ENCODE data around the gene YPEL1.

- TF ChIP-seq POLR2A (IDR thresholded peaks at IDR 0.05; ENCODE audit: low read depth, low read length) (no peak), POLR2AphosphoS5 (IDR thresholded peaks at IDR 0.05; ENCODE audit: low read depth, low read length) (no peak), TAF1 (IDR thresholded peaks at IDR 0.05; ENCODE audit: low read depth, low read length) (no peak), SPI1 (IDR thresholded peaks at IDR 0.05; ENCODE audit: low read depth, low read length) (no peak), POU2F2 (IDR thresholded peaks at IDR 0.05; ENCODE audit: low read depth, low read length) (no peak)
Observed at GRCh38 chr22:21761994-21762680, 26.5 kb upstream of the YPEL1 start.

Data from GM12891 (cell line).